WI38 (cell line): ENCODE measurements around the gene CACNA2D1.
"Not testable (repeated sequence)": the region's sequence is repeated elsewhere in the genome, so short reads cannot be mapped to it uniquely, and the experiment has no call there.

ENCODE experiments used
- H3K4me3 ChIP-seq: 2 replicates; pipeline ENCODE4 v1.5.1; 2011; ENCODE audit warnings: low read depth, mild to moderate bottlenecking, control low read depth, low read length
- TF ChIP-seq, protein P1 (sequence below): IDR thresholded peaks from 2 replicates; pipeline ENCODE4 v1.5.1; 2012; ENCODE audit warnings: low read depth, mild to moderate bottlenecking, control low read depth, low read length

CACNA2D1 gene

DNA sequence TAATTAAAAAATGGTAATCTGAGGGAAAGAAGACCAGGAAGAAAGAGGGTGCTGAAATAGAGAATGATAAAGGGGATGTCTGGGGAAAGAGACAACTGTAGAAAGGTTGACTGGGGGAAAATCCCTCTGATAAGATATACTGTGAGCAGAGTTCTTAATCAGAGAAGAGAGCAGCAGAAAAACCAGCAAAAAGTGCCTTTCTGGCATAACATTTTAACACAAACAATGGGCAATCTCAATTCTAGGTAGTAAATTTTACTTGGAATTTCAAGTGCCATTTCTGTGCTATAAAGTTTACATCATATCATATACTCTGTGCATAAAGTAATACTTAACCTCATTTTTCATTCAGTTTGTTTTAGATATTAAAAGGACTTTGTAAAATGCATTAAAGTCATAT, 421.9 kb downstream of the CACNA2D1 start:
- no peak overlapping the region for H3K4me3 ChIP-seq
- TF ChIP-seq, protein P1, sequence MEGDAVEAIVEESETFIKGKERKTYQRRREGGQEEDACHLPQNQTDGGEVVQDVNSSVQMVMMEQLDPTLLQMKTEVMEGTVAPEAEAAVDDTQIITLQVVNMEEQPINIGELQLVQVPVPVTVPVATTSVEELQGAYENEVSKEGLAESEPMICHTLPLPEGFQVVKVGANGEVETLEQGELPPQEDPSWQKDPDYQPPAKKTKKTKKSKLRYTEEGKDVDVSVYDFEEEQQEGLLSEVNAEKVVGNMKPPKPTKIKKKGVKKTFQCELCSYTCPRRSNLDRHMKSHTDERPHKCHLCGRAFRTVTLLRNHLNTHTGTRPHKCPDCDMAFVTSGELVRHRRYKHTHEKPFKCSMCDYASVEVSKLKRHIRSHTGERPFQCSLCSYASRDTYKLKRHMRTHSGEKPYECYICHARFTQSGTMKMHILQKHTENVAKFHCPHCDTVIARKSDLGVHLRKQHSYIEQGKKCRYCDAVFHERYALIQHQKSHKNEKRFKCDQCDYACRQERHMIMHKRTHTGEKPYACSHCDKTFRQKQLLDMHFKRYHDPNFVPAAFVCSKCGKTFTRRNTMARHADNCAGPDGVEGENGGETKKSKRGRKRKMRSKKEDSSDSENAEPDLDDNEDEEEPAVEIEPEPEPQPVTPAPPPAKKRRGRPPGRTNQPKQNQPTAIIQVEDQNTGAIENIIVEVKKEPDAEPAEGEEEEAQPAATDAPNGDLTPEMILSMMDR = no peak

DNA sequence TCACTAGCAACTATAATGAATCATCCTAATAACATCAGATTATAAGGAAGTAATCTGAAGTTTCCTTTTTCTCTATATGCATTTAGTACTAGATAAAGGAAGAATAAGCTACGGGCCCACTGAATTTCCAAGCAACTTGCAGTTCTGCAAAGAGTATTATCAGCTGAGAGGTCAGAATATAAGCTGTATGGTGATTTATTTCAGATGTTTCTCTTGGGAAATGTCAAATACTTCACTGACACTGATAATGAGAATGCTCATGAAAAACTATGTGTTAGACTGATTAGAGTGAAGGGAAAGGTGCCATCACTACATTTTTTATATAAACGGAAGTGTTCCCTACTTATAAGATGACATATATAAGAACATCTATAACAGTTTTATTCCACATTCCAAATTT, 422.5 kb downstream of the CACNA2D1 start:
- TF ChIP-seq, protein P1 = no peak
- H3K4me3 ChIP-seq = no peak overlapping the region

DNA sequence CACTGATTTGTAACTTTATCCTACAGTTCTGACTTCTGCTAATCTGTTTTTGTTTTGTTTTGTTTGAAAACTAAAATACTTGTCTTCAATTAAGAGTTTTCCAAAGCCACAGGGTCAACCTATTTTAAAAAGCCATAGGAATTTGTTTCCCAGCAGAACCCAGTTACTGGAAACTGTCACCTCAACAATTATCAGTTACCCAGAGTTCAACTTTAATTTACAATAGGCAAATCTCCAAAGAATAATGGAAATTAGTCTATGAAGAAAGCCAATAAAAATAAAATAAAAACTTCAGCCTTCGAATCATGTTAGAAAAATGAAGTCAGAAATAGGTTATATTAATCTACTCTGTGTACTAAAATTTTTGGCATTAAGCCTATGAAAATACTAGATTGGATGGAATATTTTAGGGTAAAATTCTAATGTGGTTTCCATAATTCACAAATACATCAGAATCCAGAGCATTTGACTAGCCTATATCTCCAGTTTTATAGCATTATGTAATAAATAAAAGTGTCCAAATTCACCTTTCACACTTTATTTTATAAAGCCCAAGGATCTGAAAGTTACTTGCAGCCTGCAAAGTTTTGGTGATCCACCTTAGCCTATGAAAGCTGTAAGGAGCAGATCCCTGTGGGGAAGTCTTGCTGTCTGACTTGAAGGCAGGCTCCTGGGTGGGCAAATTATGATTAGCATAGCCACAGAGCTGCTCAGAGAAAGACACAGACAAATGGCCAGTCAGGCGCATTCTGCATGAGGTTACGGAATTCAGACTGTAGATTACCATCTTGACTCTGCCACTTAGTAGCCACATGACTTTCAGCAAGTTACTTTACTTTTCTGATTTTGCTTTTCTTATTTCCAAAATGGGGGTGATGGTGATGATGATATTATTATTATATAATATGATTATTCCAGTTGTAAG, 423.8 kb downstream of the CACNA2D1 start:
- TF ChIP-seq, protein P1 = no peak
- no peak overlapping the region for H3K4me3 ChIP-seq

DNA sequence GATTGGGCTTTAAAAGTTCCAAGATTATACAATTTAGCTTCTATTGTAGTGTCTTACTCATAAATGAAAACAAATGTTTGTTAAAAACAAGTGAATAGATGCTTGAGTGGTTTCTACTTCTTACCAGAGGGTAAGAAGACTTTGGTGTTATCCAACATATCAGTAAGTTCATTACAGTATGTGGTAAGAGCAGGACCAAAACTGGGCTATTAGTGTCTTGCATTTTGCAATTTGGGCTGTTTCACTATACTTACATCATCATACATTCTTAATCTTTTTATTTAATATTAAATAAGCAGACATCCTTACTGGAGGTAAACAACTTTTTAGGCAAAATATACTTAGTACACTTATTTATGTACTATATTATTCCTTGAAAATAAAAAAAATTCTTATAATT, 425.4 kb downstream of the CACNA2D1 start:
- no peak overlapping the region for H3K4me3 ChIP-seq
- TF ChIP-seq, protein P1 = no peak

DNA sequence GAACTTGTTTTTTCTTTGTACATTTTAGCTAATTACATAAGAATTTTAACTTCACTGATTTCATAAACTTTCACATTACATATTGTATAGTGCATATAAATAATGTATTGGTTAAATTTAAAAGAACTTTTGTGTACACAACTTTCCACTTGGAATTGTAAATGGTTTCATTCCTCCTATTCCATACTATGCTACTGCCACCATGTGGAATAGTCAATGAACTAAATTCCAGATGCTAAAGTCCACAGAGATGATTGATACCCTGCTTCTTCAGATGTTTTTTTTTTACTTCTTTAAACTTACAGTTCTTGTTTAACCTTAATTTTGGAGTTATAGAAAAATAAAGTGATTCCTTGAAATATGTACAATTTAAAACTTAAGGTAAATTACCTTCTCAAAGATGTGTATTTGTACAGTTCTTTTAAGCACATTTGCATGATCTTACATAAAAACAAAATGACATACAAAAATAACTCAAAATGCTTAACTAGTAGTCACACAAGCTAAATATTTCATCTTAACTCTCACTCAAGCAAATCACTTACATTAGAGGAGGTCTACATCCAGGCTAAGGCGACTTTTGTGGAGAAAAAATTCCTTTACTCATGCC, 426.1 kb downstream of the CACNA2D1 start:
- TF ChIP-seq, protein P1 = no peak
- no peak overlapping the region for H3K4me3 ChIP-seq

DNA sequence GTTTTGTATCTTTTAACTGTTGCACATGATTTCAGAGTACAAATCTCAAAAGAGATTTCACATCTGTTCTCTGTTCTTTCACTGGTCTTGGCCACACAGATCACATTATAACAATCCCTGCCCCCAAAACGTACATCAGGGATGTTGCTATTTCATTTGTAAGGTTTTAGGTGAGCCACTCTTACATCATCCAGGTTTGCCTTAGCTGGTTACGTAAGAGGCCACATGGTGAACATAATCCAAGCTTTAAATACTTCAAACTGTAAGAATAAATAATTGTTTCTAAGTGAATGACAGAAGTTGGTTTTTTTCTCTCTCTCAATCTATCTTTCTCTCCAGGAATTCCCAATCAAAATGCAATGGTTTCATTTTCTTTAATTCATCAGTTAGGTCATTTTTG, 427.8 kb downstream of the CACNA2D1 start:
- no peak overlapping the region for H3K4me3 ChIP-seq
- TF ChIP-seq, protein P1 = no peak

DNA sequence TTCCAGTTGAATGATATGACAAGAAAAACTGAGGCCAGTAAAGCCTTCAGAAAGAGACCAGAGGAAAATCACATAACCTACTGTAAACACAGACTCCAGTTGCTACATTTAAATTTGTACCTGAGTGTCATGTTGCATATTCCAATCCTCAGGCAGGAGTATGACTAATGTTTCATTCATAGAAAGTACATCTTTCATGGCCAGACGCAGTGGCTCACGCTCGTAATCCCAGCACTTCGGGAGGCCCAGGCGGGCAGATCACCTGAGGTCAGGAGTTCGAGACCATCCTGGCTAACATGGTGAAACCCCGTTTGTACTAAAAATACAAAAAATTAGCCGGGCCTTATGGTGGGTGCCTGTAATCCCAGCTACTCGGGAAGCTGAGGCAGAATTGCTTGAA, 429.0 kb downstream of the CACNA2D1 start:
- not testable (repeated sequence) for H3K4me3 ChIP-seq

DNA sequence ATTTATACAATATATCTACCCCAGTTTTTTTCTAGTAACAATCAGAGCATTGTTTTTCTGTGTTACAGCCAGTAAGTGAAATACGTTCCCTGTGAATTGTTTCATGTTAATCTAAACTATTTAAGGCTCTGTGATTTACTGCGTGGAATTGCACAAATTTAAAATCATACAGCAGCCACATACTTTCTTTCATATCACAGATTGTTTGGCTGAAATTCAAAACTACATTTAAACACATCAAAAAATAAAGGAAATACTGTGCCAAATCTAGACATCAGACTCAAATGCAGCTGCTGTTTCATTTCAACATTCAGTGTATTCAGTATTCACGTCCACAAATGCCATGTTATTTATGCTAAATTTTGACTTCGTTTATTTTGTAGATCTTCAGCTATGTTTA, 431.1 kb downstream of the CACNA2D1 start:
- H3K4me3 ChIP-seq = no peak overlapping the region
- TF ChIP-seq, protein P1 = no peak
